Activated B cell treated with CpG ODN at 0.5 μM for 24 hours (primary cell): ENCODE measurements around the gene SRRM5. TPM values are rescaled to one million over a fixed set of nuclear protein-coding genes. Genes with fewer than 3 reads are reported as not detected.

Experiments used
- ATAC-seq: fragments of 200-7000 bp; cut with Tn5 transposase; one replicate; pipeline ENCODE4 v1.10.0; 2021; ENCODE audit warnings: low read depth, mild to moderate bottlenecking, moderate library complexity
- CTCF ChIA-PET: fragments of 350-600 bp; sonication (Branson Sonifier 250); formaldehyde crosslinking; loops from one replicate; lab custom pipeline; 2021; ENCODE audit warnings: antibody characterized with exemption; lab: Charles Lee
- POLR2A ChIA-PET: fragments of 350-600 bp; sonication (Branson Sonifier 250); formaldehyde crosslinking; loops from one replicate; lab custom pipeline; 2021; ENCODE audit warnings: antibody characterized with exemption; lab: Charles Lee
- DNase-seq: peaks from one replicate; pipeline ENCODE4 v3.0.0; 2022
- H3K27ac Mint-ChIP-seq: one replicate; pipeline ENCODE4 v1.8.0; 2020; ENCODE audit warnings: mixed read lengths
- H3K27me3 Mint-ChIP-seq: one replicate; pipeline ENCODE4 v1.8.0; 2021; ENCODE audit warnings: mixed read lengths
- H3K36me3 Mint-ChIP-seq: one replicate; pipeline ENCODE4 v1.8.0; 2021; ENCODE audit warnings: low read depth, mixed read lengths
- H3K4me1 Mint-ChIP-seq: one replicate; pipeline ENCODE4 v1.8.0; 2021; ENCODE audit warnings: mixed read lengths
- H3K4me3 Mint-ChIP-seq: one replicate; pipeline ENCODE4 v1.8.0; 2020; ENCODE audit warnings: mild to moderate bottlenecking, mixed read lengths
- H3K9me3 Mint-ChIP-seq: one replicate; pipeline ENCODE4 v1.8.0; 2020; ENCODE audit warnings: mixed read lengths
- intact Hi-C: fragments of 100-400 bp; cut with micrococcal nuclease; formaldehyde crosslinking; loops from one replicate; pipeline ENCODE4 v1.15.1; 2024
- total RNA-seq: library from RNA; stranded (reverse); gene quantifications from 2 replicates; pipeline ENCODE4 v1.2.3, GENCODE V29; 2022
- TF ChIP-seq, protein P1 (sequence below): fragments of 200-600 bp; IDR thresholded peaks from one replicate; pipeline ENCODE4 v1.8.0; 2022; ENCODE audit warnings: antibody characterized with exemption, mild to moderate bottlenecking

Gene SRRM5
- total RNA-seq, 1 donor from 2014 or later, result 0.29 TPM

GRCh38 chr19:43628646-43629326 lies 16.9 kb downstream of the SRRM5 start:
- H3K4me3 Mint-ChIP-seq, result no peak overlapping the region
- ChIA-PET POLR2A (no interaction called here), CTCF (interaction anchor here (0.6 to 1.2 kb wide), 2 partner anchors 49 to 74 kb away, joined by 3 read pairs; no protein-coding TSS in a partner anchor)
- DNase-seq (no peak), ATAC-seq (no peak)
- H3K9me3 Mint-ChIP-seq, result no peaks in the 10 kb centered on the region
- peaks cover 10% of the 10 kb centered on the region for H3K4me1 Mint-ChIP-seq
- TF ChIP-seq, protein P1, sequence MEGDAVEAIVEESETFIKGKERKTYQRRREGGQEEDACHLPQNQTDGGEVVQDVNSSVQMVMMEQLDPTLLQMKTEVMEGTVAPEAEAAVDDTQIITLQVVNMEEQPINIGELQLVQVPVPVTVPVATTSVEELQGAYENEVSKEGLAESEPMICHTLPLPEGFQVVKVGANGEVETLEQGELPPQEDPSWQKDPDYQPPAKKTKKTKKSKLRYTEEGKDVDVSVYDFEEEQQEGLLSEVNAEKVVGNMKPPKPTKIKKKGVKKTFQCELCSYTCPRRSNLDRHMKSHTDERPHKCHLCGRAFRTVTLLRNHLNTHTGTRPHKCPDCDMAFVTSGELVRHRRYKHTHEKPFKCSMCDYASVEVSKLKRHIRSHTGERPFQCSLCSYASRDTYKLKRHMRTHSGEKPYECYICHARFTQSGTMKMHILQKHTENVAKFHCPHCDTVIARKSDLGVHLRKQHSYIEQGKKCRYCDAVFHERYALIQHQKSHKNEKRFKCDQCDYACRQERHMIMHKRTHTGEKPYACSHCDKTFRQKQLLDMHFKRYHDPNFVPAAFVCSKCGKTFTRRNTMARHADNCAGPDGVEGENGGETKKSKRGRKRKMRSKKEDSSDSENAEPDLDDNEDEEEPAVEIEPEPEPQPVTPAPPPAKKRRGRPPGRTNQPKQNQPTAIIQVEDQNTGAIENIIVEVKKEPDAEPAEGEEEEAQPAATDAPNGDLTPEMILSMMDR, result no peak
- no peaks in the 10 kb centered on the region for H3K36me3 Mint-ChIP-seq
- intact Hi-C loops, result no loop called here
- peaks cover 7% of the 10 kb centered on the region for H3K27me3 Mint-ChIP-seq
- no peak overlapping the region for H3K27ac Mint-ChIP-seq

- Mint-ChIP-seq H3K4me3 (no peak overlapping the region), H3K4me1 (peaks cover 4% of the 10 kb centered on the region), H3K27me3 (peaks cover 9% of the 10 kb centered on the region), H3K27ac (no peak overlapping the region), H3K9me3 (no peaks in the 10 kb centered on the region), H3K36me3 (no peaks in the 10 kb centered on the region)
- TF ChIP-seq, protein P1, result no peak
- intact Hi-C loops, result loop anchor here (5.0 kb wide), 1 partner anchor 36 kb away; no protein-coding TSS in a partner anchor
- DNase-seq (no peak), ATAC-seq (no peak)
- POLR2A ChIA-PET, result no interaction called here
- CTCF ChIA-PET, result no interaction called here
Observed at GRCh38 chr19:43631491-43631890, 19.6 kb downstream of the SRRM5 start.

DNA sequence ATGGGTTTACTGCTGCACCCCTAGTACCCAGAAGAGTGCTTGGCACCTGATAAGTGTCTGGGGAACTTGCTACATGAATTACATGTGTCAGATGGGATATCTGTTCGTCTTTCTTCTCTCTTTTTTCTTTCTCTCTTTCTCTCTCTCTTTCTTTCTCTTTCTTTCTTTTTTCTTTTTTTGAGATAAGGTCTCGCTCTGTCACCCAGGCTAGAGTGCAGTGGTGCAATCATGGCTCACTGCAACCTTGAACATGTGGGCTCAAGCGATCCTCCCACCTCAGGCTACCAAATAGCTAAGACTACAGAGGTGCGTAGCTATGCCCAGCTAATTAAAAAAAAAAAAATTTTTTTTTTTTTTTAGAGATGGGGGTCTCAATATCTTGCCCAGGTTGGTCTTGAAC lies 21.6 kb downstream of the SRRM5 start:
- peaks cover 14% of the 10 kb centered on the region for H3K27me3 Mint-ChIP-seq
- ATAC-seq (no peak), DNase-seq (no peak)
- intact Hi-C loops, result loop anchor here (5.0 kb wide), 1 partner anchor 34 kb away; no protein-coding TSS in a partner anchor
- H3K9me3 Mint-ChIP-seq, result no peaks in the 10 kb centered on the region
- no peaks in the 10 kb centered on the region for H3K36me3 Mint-ChIP-seq
- no peak overlapping the region for H3K27ac Mint-ChIP-seq
- H3K4me1 Mint-ChIP-seq, result peaks cover 6% of the 10 kb centered on the region
- TF ChIP-seq, protein P1, result no peak
- ChIA-PET POLR2A (interaction anchor here (0.6 to 1.8 kb wide), 3 partner anchors 13 to 162 kb away, joined by 3 to 7 read pairs (median 3); no protein-coding TSS in a partner anchor), CTCF (no interaction called here)
- H3K4me3 Mint-ChIP-seq, result no peak overlapping the region

DNA sequence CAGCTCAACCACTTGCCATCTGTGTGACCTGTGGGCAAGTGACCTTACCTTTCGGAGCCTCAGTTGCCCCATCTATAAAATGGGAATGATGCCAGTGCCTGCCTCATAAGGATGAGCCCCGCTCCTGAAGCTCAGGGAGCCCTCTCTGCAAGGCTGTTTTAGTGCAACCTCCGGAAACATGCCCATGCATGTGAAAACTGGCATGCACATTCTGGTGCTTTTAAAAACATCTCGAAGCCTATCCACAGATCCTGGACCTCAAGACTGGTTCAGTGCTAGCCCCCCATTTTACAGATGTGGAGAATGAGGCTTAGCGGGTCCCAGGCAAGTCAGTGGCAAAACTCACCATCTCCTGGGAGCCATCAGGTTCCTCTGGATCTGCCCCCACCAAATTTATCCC lies 22.2 kb downstream of the SRRM5 start:
- ChIA-PET POLR2A (interaction anchor here (1.8 kb wide), 1 partner anchor 14 kb away, joined by 7 read pairs; no protein-coding TSS in a partner anchor), CTCF (no interaction called here)
- H3K4me3 Mint-ChIP-seq, result no peak overlapping the region
- TF ChIP-seq, protein P1, result no peak
- H3K36me3 Mint-ChIP-seq, result no peaks in the 10 kb centered on the region
- no peak overlapping the region for H3K27ac Mint-ChIP-seq
- H3K27me3 Mint-ChIP-seq, result peaks cover 19% of the 10 kb centered on the region
- ATAC-seq (no peak), DNase-seq (no peak)
- H3K4me1 Mint-ChIP-seq, result peaks cover 12% of the 10 kb centered on the region
- no peaks in the 10 kb centered on the region for H3K9me3 Mint-ChIP-seq
- intact Hi-C loops, result loop anchor here (5.0 kb wide), 1 partner anchor 33 kb away; no protein-coding TSS in a partner anchor

DNA sequence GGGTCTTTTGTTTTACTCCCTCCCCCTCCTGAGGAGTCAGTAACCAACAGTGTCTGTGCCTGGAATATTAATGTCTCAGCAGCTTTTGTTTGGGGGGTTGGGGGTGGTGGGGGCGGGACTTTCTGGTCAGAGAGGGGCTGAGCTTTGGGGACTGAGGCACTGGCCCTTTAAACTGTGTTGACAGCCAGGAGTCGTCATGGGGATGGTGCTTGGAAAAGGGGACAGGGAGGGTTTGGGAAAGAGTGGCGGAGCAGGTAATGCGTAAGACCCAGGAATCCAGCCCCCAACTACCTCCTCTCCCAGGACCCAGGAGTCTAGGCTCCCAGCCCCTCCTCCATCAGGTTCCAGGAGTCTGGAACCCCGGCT lies 22.6 kb downstream of the SRRM5 start:
- Mint-ChIP-seq H3K27me3 (peaks cover 21% of the 10 kb centered on the region), H3K4me3 (no peak overlapping the region), H3K4me1 (peaks cover 14% of the 10 kb centered on the region), H3K36me3 (no peaks in the 10 kb centered on the region), H3K27ac (no peak overlapping the region), H3K9me3 (no peaks in the 10 kb centered on the region)
- TF ChIP-seq, protein P1, result no peak
- ATAC-seq (no peak), DNase-seq (no peak)
- intact Hi-C loops, result loop anchor here (5.0 kb wide), 1 partner anchor 33 kb away; no protein-coding TSS in a partner anchor
- ChIA-PET CTCF (no interaction called here), POLR2A (interaction anchor here (1.8 kb wide), 1 partner anchor 14 kb away, joined by 7 read pairs; no protein-coding TSS in a partner anchor)
